Smooth muscle cell (in vitro differentiated cells): ENCODE results near the gene TLE6. TPM values are rescaled to one million over a fixed set of nuclear protein-coding genes. Genes with fewer than 3 reads are reported as not detected.

Experiments
- DNase-seq: peaks from one replicate; lab custom pipeline; 2025; ENCODE audit not compliant: unreplicated experiment; lab: John Stamatoyannopoulos, UW
- H2AFZ ChIP-seq: fragments of 200-600 bp; sonication (generic); 2 replicates; pipeline ENCODE4 v1.6.0; 2016; ENCODE audit warnings: antibody characterized with exemption, low read depth, mild to moderate bottlenecking
- H3F3A ChIP-seq: fragments of 200-600 bp; sonication (generic); 2 replicates; pipeline ENCODE4 v1.6.0; 2017; ENCODE audit warnings: antibody characterized with exemption, low read depth
- H3K27ac ChIP-seq: fragments of 200-600 bp; sonication (generic); 2 replicates; pipeline ENCODE4 v1.5.1; 2016; ENCODE audit warnings: low read depth, mild to moderate bottlenecking
- H3K27me3 ChIP-seq: fragments of 200-600 bp; sonication (generic); 2 replicates; pipeline ENCODE4 v1.6.1; 2016; ENCODE audit warnings: low read depth, mild to moderate bottlenecking
- H3K36me3 ChIP-seq: fragments of 200-600 bp; sonication (generic); 2 replicates; pipeline ENCODE4 v1.5.1; 2016; ENCODE audit warnings: low read depth
- H3K4me1 ChIP-seq: fragments of 200-600 bp; sonication (generic); 2 replicates; pipeline ENCODE4 v1.5.1; 2016; ENCODE audit warnings: low read depth
- H3K4me2 ChIP-seq: fragments of 200-600 bp; sonication (generic); 2 replicates; pipeline ENCODE4 v1.6.0; 2016; ENCODE audit warnings: mild to moderate bottlenecking
- H3K4me3 ChIP-seq: fragments of 200-600 bp; sonication (generic); 2 replicates; pipeline ENCODE4 v1.5.1; 2016; ENCODE audit warnings: mild to moderate bottlenecking
- H3K79me2 ChIP-seq: fragments of 200-600 bp; sonication (generic); 2 replicates; pipeline ENCODE4 v1.6.0; 2016; ENCODE audit warnings: low read depth, mild to moderate bottlenecking
- H3K9ac ChIP-seq: fragments of 200-600 bp; sonication (generic); 2 replicates; pipeline ENCODE4 v1.6.0; 2016; ENCODE audit warnings: low read depth
- H3K9me3 ChIP-seq: fragments of 200-600 bp; sonication (generic); replicated peaks from 2 replicates; pipeline ENCODE4 v1.5.1; 2016; ENCODE audit warnings: low read depth
- H4K20me1 ChIP-seq: fragments of 200-600 bp; sonication (generic); 2 replicates; pipeline ENCODE4 v1.6.0; 2016; ENCODE audit warnings: low read depth
- WGBS: methylation state at CpG from one replicate; pipeline ENCODE4 v1.1.7; 2016; ENCODE audit warnings: low lambda C conversion rate; 5-methylcytosine and 5-hydroxymethylcytosine counted together
- polyA plus RNA-seq: library from polyadenylated mRNA; unstranded; fragments of >200 nt; fragmentation: Nextera tagmentation; extraction: Ambion mirVana; gene quantifications from 2 replicates; pipeline ENCODE4 v1.2.1, GENCODE V29; 2016
- total RNA-seq: library from RNA; depleted of rRNA; stranded (reverse); fragments of >200 nt; gene quantifications from 2 replicates; pipeline ENCODE4 v1.2.3, GENCODE V29; 2014
- TF ChIP-seq, protein P1 (sequence below): fragments of 200-600 bp; sonication (generic); IDR thresholded peaks from 2 replicates; pipeline ENCODE4 v1.5.1; 2017; ENCODE audit warnings: borderline replicate concordance, mild to moderate bottlenecking, antibody characterized with exemption; ENCODE audit not compliant: insufficient read depth, poor library complexity, severe bottlenecking

Gene TLE6
- total and polyA plus RNA-seq, 2 experiments from 2014 or later = 0.27 to 3.2 TPM

DNA sequence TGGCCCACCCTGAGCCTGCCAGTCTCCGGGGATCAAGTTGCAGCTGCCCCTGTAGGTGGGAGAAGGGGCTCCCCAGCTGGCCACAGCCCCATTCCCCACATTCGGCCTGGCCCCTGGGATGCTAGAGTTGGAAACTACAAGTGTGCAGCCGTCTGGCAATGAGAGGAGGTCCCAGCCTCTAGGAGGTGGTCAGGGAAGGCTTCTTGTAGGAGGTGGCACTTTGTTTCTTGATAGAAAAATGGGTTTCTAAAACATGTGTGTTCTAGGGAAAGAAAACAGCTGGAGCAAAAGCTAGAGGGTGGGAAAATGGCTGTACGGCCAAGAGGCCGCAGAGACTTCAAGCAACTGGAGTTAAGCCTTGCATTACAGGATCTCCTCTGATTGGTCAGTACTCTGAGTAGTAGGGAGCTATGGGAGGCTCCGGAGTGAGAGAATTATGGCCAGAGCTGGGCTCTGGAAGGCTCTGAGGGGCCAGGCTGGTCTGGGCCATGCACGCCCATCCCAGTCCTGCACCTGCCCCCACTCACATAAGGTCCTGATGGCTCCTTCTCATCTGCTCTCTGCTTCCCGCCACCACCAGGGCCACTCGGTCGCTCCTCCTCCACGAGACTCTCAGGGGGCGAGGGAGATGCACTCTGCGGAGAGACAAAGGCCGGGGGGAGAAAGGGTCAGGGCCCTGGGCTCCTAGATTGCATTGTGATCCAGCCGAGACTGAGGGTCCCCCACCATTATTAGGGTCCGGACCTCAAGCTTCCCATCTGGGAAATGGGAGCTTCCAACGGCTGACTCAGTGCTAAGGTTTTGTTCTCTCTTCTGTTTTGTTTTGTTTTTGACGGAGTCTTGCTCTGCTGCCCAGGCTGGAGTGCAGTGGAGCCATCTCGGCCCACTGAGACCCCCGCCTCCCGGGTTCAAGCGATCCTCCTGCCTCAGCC is 38.0 kb downstream of the TLE6 start:
- no peaks in the 10 kb centered on the region for H4K20me1 ChIP-seq
- DNase-seq = no peak
- H3K27ac ChIP-seq = no peak overlapping the region
- H2AFZ ChIP-seq = no peak overlapping the region
- no peaks in the 10 kb centered on the region for H3K79me2 ChIP-seq
- WGBS = 94% methylated on average over 21 of the region's 22 CpGs
- no peaks in the 10 kb centered on the region for H3K9me3 ChIP-seq
- H3K4me3 ChIP-seq = no peak overlapping the region
- H3F3A ChIP-seq = no peaks in the 10 kb centered on the region
- no peaks in the 10 kb centered on the region for H3K27me3 ChIP-seq
- H3K36me3 ChIP-seq = no peaks in the 10 kb centered on the region
- TF ChIP-seq, protein P1, sequence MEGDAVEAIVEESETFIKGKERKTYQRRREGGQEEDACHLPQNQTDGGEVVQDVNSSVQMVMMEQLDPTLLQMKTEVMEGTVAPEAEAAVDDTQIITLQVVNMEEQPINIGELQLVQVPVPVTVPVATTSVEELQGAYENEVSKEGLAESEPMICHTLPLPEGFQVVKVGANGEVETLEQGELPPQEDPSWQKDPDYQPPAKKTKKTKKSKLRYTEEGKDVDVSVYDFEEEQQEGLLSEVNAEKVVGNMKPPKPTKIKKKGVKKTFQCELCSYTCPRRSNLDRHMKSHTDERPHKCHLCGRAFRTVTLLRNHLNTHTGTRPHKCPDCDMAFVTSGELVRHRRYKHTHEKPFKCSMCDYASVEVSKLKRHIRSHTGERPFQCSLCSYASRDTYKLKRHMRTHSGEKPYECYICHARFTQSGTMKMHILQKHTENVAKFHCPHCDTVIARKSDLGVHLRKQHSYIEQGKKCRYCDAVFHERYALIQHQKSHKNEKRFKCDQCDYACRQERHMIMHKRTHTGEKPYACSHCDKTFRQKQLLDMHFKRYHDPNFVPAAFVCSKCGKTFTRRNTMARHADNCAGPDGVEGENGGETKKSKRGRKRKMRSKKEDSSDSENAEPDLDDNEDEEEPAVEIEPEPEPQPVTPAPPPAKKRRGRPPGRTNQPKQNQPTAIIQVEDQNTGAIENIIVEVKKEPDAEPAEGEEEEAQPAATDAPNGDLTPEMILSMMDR = no peak
- H3K4me2 ChIP-seq = no peak overlapping the region
- no peak overlapping the region for H3K9ac ChIP-seq
- H3K4me1 ChIP-seq = no peaks in the 10 kb centered on the region

DNA sequence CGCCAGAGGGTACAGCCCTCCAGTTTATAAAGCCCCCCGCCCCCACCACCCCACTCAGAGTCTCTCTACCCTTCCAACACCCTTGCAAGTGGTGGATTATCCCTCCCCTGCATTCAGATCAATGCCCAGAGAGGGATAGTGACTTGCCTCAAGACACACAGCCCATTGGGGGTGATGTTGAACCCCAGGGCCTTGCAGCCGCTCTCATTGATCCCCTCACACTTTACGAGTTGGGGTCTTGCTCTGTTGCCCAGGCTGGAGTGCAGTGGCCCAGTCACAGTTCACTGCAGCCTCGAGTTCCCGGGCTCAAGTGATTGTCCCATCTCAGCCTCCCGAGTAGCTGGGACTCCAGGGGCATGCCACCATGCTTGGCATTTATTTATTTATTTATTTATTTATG is 40.6 kb downstream of the TLE6 start:
- no peak overlapping the region for H2AFZ ChIP-seq
- H3K9me3 ChIP-seq = no peaks in the 10 kb centered on the region
- no peak overlapping the region for H3K4me3 ChIP-seq
- TF ChIP-seq, protein P1 = no peak
- H3K4me1 ChIP-seq = no peaks in the 10 kb centered on the region
- H3K9ac ChIP-seq = no peak overlapping the region
- no peaks in the 10 kb centered on the region for H3K79me2 ChIP-seq
- no peaks in the 10 kb centered on the region for H4K20me1 ChIP-seq
- no peaks in the 10 kb centered on the region for H3K27me3 ChIP-seq
- no peak for DNase-seq
- WGBS = 93% methylated on average over 7 of the region's 7 CpGs
- H3F3A ChIP-seq = no peaks in the 10 kb centered on the region
- H3K36me3 ChIP-seq = no peaks in the 10 kb centered on the region
- H3K27ac ChIP-seq = no peak overlapping the region
- no peak overlapping the region for H3K4me2 ChIP-seq

DNA sequence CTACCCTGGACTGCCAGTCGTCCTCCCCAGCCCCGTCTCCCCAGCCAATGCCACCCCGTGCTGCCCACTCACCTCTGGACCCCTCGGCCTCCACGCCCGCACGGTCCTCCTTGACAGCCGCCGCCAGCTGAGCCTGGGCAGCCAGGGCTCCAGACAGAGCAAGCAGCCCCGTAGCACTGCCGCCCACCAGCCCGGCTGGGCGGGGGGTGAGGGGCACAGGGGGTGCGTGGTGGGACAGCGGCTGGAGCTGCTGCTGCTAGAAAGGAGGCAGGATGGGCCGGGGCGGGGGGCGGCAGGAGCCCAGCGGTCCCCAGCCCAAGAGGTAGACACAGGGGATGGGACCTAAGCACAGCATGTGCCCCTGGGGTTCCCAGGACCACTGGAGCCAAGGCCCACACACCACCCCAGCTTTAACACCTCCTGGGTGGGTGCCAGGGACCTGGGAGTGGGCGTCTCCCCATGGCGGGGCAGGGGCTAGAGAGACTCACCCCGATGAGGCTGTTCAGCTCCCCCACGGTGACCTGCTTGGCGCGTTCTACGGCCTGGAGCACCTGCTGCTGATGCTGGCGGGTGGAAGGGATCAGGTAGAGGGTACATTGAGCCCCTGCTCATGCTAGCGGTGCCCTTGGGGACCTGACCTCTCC is 42.0 kb downstream of the TLE6 start:
- Histone ChIP-seq H3K36me3 (no peaks in the 10 kb centered on the region), H3K9ac (no peak overlapping the region), H4K20me1 (no peaks in the 10 kb centered on the region), H2AFZ (no peak overlapping the region), H3K27ac (no peak overlapping the region), H3K4me1 (no peaks in the 10 kb centered on the region), H3K4me2 (no peak overlapping the region), H3K4me3 (no peak overlapping the region), H3K27me3 (peaks cover 4% of the 10 kb centered on the region), H3K9me3 (no peaks in the 10 kb centered on the region), H3F3A (no peaks in the 10 kb centered on the region), H3K79me2 (no peaks in the 10 kb centered on the region)
- TF ChIP-seq, protein P1 = no peak
- DNase-seq = no peak
- WGBS = 93% methylated on average over 15 of the region's 28 CpGs
